Measurements from ENCODE around the gene DNAJC7.

DNA sequence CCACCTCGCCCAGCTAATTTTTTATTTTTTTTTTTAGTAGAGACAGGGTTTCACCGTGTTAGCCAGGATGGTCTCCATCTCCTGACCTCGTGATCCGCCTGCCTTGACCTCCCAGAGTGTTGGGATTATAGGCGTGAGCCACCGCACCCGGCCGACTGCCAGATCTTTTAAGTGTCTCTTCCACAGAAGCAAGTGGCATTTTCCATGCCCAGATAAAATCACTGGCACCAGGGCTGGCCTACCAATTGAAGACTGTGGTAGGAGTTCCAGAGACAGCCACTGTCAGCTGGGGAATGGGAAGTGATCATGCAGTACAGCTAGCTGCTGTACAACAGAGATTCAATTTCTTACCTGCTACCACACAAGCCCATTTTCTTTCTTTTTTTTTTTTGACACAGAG, 32.8 kb downstream of the DNAJC7 start:
- TF ChIP-seq POLR2AphosphoS5 (IDR thresholded peaks at IDR 0.05), result no peak
- TF ChIP-seq POLR2A (IDR thresholded peaks at IDR 0.05), result no peak
